HepG2 (cell line): ENCODE results near the gene SRSF8.

ENCODE experiments used
- BRF2 ChIP-seq: sonication (generic); formaldehyde crosslinking; IDR thresholded peaks from 2 replicates; pipeline ENCODE4 v1.8.1; 2022; ENCODE audit warnings: mild to moderate bottlenecking, missing genetic modification reagents
- CAMTA2 ChIP-seq: sonication (generic); formaldehyde crosslinking; IDR thresholded peaks from 2 replicates; pipeline ENCODE4 v1.4.0; 2020; ENCODE audit warnings: mild to moderate bottlenecking, missing genetic modification reagents, borderline replicate concordance
- CTCF ChIP-seq: sonication (generic); formaldehyde crosslinking; IDR thresholded peaks from 2 replicates; pipeline ENCODE4 v1.5.0; 2020; ENCODE audit warnings: mild to moderate bottlenecking, missing genetic modification reagents, moderate library complexity
- FOXO4 ChIP-seq: sonication (generic); formaldehyde crosslinking; conservative IDR thresholded peaks from 2 replicates; pipeline ENCODE4 v1.8.1; 2023; ENCODE audit warnings: missing genetic modification reagents
- GTF2F1 ChIP-seq: fragments of 150-350 bp; IDR thresholded peaks from 2 replicates; pipeline ENCODE4 v1.6.1; 2014; ENCODE audit warnings: low read length
- NFIC ChIP-seq: IDR thresholded peaks from 2 replicates; pipeline ENCODE4 v1.6.1; 2012; ENCODE audit warnings: mild to moderate bottlenecking, low read length, inconsistent platforms
- POLR2A ChIP-seq, 2 experiments: IDR thresholded peaks; 2 replicates each; pipeline ENCODE4 v1.6.1; 2011; ENCODE audit warnings: low read depth in 2 of 2, low read length in 2 of 2, mild to moderate bottlenecking in 1 of 2, moderate library complexity in 1 of 2; ENCODE audit not compliant: insufficient read depth in 1 of 2
- RAD21 ChIP-seq: fragments of 450-650 bp; formaldehyde crosslinking; IDR thresholded peaks from 2 replicates; pipeline ENCODE4 v1.5.0; 2020; ENCODE audit warnings: mild to moderate bottlenecking
- RERE ChIP-seq: IDR thresholded peaks from 2 replicates; pipeline ENCODE4 v1.6.1; 2016; ENCODE audit warnings: low read depth, missing genetic modification reagents, missing compliant biosample characterization
- SP2 ChIP-seq: sonication (generic); formaldehyde crosslinking; IDR thresholded peaks from 2 replicates; pipeline ENCODE4 v1.5.1; 2020; ENCODE audit warnings: mild to moderate bottlenecking, missing genetic modification reagents
- ZNF691 ChIP-seq: sonication (generic); formaldehyde crosslinking; IDR thresholded peaks from 2 replicates; pipeline ENCODE4 v1.4.0; 2020; ENCODE audit warnings: missing genetic modification reagents, low read depth, mild to moderate bottlenecking, borderline replicate concordance
- ZNF740 ChIP-seq: sonication (generic); formaldehyde crosslinking; IDR thresholded peaks from 2 replicates; pipeline ENCODE4 v1.4.0; 2020; ENCODE audit warnings: missing genetic modification reagents

- no peak for TF ChIP-seq POLR2A (IDR thresholded peaks at IDR 0.05; ENCODE audit: insufficient read depth in 1 of 2, low read depth in 2 of 2, low read length in 2 of 2)
- TF ChIP-seq NFIC, result no peak
- no peak for TF ChIP-seq SP2 (CRISPR knock-in tag)
- no peak for TF ChIP-seq RERE
- no peak for TF ChIP-seq GTF2F1
- no peak for TF ChIP-seq CAMTA2 (CRISPR knock-in tag)
- no peak for TF ChIP-seq FOXO4
- TF ChIP-seq CTCF (CRISPR knock-in tag), result no peak
- TF ChIP-seq ZNF740 (CRISPR knock-in tag), result no peak
- no peak for TF ChIP-seq ZNF691 (CRISPR knock-in tag)
- no peak for TF ChIP-seq BRF2
- TF ChIP-seq RAD21, result no peak
These were observed 22.7 kb upstream of the SRSF8 start for GRCh38 chr11:95044010-95044409.
